ENCODE data around the gene C6orf132.

Gene C6orf132

DNA sequence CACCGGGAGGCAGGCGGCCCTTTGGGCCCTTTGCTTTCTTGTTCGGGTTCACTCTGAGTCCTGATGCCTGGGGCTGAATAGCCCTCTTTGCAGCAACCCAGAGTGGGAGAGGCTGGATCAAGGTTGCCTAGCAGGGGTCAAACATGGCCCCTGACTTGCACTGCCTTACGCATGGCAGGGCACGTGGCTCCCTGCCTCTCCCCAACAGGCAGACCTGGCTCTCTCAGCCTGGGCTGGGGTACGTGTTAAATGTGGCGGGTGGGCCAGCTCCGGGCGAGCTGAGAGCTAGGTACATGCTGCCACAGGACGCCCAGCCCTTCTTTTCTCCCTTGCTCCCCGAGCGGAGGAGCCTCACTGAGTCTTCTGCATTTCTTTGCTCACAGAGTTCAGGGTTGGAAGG is 7.3 kb downstream of the C6orf132 start:
- DNase-seq (ENCODE audit: low read depth in 3 of 3): no peak

DNA sequence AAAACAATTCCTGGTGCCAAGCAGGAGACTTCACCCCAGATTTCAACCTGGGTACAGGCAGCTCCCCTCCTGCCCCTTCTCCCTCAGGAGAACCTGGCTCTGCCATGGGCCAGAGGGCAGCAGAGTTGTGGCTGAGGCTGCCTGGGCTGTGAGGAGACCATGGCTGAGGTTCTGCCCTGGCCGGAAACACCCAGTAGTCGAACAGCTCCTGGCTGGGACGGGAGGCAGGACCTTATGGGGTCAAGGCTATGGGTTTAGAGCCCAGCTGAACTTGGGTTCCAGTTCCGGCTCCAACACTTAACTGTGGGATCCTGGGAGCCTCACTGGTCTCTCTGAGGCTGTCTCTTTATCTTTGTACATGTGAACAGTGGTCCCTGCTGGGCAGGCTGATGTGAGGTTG is 8.5 kb downstream of the C6orf132 start:
- DNase-seq (ENCODE audit: low read depth in 3 of 3): no peak

DNA sequence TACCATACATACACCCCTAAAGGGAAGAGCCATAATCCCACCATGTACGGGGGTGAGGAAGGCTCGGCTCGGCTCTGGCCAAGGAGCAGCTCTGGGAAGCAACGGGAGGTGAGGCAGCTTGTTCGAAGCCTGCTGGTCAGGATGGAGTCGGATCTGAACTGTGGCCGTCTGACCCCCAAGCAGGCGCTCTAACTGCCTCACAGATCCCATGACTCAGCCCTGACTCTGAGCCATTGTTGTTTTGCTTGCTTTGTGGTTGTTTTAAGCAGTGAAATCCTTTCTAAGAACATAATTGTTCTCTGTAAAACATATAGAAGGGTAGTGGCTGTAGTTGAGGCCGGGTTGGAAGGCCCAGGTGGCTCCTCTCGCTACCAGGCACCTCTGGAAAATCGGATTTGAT is 10.9 kb downstream of the C6orf132 start:
- no peak for DNase-seq (ENCODE audit: low read depth in 3 of 3)

GRCh38 chr6:42129360-42129676 is 13.1 kb downstream of the C6orf132 start:
- DNase-seq (ENCODE audit: low read depth in 3 of 3): no peak

DNA sequence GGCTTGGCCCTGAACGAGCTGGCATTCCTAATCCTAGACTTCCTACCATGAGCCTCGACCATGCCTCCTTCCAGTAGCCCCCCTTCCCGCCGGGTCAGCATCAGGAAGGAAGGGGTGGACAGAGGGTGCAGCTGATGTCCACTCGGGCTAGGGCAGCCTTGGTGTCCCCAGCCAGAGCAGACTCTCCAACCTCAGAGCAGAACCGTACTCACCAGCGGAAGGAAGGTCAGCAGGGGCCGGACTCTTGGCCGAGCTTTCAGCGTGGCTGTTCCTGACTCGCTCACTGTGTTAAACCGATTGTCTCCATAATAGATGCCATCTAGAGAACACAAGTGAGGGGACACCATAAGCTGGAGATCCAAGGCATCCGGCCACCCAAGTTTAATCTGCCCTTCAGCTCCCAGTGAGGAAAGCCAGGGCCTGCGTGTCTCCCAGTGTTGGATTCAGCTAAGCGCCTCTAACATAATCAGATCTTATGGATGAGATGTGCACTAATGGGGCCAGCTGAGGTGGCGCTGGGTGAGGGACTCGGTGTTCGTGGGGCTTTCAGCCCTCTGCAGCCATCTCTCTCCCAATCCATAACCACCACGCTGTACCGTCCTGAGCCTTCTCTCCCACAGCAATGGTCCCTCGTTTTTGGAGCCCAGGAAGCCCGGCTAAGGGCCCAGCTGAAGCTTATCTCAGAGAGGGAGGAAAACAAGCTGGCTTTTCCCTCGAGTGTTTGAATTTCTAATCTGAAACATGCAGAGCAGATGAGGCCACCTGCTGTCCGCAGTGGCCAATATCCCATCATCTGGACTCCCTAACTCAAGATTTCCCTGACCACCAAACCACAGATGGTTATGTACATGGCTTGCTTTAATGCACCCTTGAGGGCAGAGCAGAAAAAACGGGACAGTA is 13.7 kb downstream of the C6orf132 start:
- no peak for DNase-seq (ENCODE audit: low read depth in 3 of 3)

- no peak for DNase-seq (ENCODE audit: low read depth in 3 of 3)
Observed at GRCh38 chr6:42125663-42126062, 16.8 kb downstream of the C6orf132 start.

DNA sequence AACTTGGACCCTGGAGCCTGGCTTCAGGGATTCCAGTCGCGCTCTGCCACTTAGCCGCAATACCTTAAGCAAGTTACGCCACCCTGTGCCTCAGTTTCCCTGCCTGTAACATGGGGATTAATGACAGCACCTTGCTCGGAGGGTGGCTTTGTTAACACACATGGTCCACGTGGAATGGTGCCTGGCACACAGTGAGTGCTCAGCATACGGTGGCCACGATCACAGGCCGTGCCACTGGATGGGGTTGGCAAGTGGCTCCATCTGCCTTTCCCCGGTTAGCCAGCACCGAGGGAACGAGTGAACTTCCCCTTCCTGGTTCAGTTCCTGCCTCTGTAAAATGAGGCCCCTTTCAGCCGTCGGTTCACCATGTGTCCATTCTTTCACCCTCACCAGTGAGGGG is 17.2 kb downstream of the C6orf132 start:
- DNase-seq (ENCODE audit: low read depth in 3 of 3): no peak

DNA sequence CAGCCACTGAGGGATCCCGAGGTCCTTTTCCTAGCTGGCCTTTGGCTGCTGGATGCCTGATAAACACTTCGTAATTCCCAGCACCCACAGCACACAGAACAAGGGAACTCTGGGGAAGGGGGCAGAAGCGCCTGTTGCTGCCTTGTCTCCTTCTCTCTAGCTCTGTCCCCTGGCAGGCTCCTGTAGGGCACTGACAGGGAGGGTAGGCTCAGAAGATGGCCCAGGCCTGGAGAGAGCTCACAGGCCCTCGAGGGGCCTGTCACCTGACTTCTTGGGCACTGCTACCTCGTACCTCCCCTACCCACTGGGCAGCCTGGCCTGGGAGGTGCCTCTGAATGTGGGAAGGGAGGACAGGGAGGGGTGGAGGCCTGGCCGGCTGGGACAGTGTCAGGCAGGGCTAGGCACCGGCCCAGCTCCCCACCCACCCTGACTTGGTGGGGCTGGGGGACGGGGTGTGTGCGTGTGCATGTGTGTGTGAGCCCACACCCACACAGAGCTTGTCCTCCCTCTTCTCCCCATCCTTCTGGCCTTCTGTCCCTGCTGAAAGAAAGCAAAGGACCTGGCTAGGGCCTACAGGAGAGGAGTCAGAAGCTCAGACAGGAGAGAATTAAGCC is 18.1 kb downstream of the C6orf132 start:
- DNase-seq (ENCODE audit: low read depth in 3 of 3): no peak

DNA sequence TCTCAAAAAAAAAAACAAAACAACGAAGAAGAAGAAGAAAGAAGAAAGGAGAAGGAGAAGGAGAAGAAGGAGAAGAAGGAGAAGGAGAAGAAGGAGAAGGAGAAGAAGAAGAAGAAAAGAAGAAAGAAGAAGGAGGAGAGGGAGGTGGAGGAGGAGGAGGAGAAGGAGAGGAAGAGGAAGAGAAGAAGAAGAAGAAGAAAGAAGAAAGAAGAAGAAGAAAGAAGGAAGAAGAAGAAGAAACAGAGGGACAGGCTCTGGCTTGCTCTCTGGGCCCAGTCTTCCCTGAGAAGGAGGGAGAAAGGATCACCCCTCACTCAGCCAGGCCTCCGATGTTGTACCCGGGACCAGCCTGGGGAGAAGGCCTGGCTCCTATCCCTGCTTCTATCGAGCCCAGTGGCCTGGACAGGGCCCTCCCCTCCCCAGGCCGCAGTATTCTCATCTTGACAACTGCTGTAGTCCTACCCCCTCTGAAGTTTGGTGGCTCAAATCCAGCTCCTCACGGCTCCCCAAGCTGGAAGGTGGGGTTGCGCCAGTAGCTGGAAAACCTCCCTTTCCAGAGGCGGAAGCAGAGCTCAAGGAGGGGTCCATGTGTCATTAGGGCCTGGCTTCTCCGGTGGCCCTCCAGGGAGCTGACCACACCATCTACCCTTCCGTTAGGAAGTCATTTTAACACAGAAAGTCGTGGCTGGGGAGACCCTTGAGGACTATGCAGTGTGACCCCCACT is 18.9 kb downstream of the C6orf132 start:
- DNase-seq (ENCODE audit: low read depth in 3 of 3): no peak

DNA sequence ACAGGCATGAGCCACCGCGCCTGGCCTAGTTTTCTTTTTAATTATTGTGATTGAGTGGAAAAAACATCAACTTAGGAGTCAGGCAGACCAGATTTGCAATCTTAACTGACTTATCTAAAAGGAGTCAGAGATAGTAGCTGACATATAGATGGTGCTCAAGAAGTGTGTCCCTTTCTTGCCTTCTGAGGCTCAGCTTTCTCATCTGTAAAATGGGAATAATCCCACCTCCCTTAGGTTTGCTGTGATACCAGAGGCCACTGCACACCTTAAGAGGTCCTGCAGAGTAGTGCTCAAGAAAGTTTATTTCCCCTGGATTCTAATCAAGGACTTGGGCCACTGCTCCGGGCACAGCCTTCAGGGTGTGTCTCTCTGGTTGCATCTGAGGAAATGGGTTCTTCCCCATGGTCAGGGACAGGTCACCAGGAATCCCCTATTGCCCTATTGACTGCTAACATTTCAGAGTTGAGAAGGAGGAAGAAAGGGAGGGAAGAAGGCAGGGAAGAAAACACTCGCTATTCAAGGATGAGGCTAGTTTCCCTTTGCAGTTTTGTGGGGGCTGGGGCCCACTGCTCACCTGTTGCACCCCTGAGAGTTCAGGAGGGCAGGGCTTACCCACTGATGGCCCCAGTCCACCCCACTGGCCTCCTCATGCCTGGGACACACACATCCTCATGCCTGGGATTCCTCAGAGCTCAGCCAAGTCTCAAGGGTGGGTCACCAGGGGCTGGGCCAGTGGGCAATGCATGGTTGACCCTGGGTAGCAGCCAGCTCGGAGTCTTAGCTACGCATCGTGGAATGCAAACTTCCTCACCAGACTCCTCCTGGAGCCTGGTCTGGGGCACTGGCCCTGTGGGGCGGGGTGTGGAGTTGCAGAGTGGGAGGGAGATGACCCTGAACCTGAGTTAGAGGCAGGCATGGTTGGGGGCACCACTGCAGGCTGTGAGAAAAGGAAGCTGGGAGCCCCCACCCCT is 21.2 kb downstream of the C6orf132 start:
- DNase-seq (ENCODE audit: low read depth in 3 of 3): no peak

DNA sequence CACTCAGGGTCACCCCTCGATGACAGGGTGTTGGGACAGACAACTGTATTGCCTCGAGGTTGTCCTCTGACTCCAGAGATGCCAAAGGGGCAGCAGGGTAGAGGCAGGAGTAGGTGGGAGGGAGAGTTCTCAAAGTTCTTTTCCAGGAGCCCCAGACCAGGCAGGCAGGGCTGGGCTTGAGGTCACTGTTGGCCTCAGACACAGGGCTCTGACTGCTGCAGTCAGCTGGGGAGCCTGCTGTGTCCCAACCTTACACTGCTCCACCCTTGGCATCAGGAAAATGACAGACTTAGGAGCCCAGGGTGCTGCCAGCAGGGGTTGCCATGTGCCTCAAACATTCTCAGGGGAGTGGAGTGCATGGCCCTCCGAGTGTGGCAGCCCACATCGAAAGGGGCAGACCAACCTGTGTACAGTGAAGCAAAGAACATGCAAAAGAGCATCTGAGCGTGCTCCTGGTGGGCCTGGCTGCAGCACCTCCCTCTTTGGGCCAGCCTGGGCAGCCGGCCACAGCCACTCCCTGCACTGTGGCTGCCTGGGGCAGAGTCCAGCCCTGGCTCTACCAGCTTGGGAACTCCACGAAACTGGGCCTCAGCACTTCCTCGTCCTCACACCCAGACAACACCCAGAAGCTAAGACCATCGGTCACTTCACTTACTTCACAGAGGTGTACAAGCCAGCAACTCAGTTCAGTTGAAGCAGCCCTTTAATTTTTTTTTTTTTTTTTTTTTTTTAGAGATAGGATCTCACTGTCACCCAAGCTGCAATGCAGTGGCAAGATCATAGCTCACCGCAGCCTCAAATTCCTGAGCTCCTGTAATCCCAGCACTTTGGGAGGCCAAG is 24.0 kb downstream of the C6orf132 start:
- no peak for DNase-seq (ENCODE audit: low read depth in 3 of 3)

DNA sequence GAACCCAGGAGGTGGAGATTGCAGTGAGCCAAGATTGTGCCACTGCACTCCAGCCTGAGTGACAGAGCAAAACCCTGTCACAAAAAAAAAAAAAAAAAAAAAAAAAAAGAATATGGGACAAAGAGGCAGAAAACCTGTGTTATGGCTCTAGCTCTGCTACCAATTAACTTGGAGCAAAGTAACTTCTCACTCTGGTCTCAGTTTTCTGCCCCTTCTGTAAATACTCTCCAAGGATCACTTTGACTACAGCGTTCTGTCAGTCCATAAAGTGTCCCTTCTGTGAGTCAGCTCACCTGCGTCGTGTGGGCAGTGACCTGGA is 24.6 kb downstream of the C6orf132 start:
- DNase-seq (ENCODE audit: low read depth in 3 of 3): no peak

- DNase-seq (ENCODE audit: low read depth in 3 of 3): no peak
Observed at GRCh38 chr6:42113936-42114636, 28.3 kb downstream of the C6orf132 start.

GRCh38 chr6:42112351-42112750 is 30.1 kb downstream of the C6orf132 start:
- DNase-seq (ENCODE audit: low read depth in 3 of 3): no peak

DNA sequence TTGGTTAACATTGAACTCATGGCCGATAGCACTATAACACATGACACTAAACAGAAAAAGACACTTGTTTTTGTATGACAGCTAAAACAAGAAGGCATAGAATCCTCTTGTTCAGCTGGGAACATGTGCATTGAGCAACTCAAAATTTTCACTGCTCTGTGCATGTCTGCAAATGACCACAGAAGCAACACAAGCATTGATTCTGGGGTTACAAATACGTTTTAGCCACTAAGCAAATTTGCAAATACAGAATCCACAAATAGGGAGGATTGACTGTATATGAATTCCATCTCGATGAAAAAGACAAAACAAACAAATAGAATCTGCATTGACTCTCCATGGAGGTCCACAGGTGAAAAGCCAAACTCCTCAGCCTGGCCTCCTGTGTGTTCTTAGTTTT is 31.7 kb downstream of the C6orf132 start:
- no peak for DNase-seq (ENCODE audit: low read depth in 3 of 3)

- no peak for DNase-seq (ENCODE audit: low read depth in 3 of 3)
Observed at GRCh38 chr6:42108071-42108470, 34.3 kb downstream of the C6orf132 start.

GRCh38 chr6:42106112-42107023 is 36.1 kb downstream of the C6orf132 start:
- no peak for DNase-seq (ENCODE audit: low read depth in 3 of 3)

- no peak for DNase-seq (ENCODE audit: low read depth in 3 of 3)
Observed at GRCh38 chr6:42105709-42106108, 36.7 kb downstream of the C6orf132 start.

DNA sequence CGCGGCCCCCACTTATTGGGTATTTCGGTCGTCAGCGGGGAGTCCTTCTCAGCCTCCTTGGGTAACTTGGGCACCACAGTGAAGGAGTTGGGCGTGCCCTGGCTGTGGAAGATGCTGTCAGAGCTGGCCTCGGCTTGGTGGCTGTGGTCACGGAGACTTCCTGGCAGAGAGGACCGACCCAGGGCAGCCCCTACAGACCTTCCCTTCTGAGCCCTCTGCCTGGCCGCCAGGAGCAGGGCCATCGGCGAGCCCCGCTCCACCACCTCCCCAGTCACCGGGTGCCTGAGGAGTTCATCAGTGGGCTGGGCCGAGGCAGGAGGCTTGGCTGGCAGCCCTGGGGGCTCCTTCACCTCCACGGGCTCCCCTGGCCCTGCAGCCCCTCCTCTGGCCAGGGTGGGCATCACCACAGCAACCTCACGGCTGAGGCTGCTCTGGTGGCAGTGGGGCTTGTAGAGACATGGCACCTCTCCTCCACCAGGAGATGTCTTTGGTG is 37.2 kb downstream of the C6orf132 start:
- DNase-seq (ENCODE audit: low read depth in 3 of 3): no peak
